Choroid plexus epithelial cell (primary cell): Measurements from ENCODE around the gene PTK6.

Experiments used
- DNase-seq: peaks from one replicate; pipeline ENCODE4 v3.0.0-alpha.2; 2010; ENCODE audit warnings: low read depth
- H3K4me3 ChIP-seq: 2 replicates; pipeline ENCODE4 v1.5.1; 2011; ENCODE audit warnings: low read depth, mild to moderate bottlenecking, control low read depth, low read length, moderate library complexity
- CTCF ChIP-seq: conservative IDR thresholded peaks from 2 replicates; pipeline ENCODE4 v1.5.1; 2011; ENCODE audit warnings: low read depth, mild to moderate bottlenecking, control low read depth, inconsistent platforms, low read length, moderate library complexity

Gene PTK6

GRCh38 chr20:63525185-63525584 lies 12.0 kb downstream of the PTK6 start:
- no peak overlapping the region for H3K4me3 ChIP-seq
- TF ChIP-seq CTCF: no peak
- no peak for DNase-seq

DNA sequence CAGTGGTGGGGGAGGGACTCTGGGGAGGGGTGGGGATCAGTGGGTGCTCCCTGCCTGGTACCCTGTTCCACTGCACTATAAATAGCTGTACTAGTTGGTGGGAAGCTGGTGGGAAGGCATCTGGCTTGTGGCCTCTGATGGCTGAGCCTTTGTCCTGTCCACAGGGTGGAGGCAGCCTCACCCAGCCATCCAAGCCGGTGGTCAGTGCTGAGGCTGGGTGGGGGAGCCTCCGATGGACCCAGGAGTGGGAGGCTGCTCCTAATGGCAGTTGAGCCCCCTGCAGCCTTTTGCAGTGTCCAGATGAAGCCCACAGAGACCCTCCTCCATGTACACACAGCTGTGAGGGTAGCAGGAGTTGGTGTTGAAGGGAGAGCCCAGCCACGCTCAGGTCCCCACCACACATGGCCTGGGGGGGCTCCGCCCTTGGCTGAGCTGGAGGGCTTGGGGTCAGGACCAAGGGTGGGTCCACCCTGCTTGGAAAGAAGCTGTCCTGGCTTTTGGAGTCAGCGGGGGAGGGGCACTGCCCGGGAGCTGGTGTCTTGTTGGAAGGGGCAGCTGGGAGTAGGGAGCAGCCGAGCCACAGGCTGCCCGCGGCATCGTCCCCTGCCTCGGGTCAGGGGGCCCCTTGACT lies 14.1 kb downstream of the PTK6 start:
- TF ChIP-seq CTCF: no peak
- no peak for DNase-seq
- H3K4me3 ChIP-seq: no peak overlapping the region

DNA sequence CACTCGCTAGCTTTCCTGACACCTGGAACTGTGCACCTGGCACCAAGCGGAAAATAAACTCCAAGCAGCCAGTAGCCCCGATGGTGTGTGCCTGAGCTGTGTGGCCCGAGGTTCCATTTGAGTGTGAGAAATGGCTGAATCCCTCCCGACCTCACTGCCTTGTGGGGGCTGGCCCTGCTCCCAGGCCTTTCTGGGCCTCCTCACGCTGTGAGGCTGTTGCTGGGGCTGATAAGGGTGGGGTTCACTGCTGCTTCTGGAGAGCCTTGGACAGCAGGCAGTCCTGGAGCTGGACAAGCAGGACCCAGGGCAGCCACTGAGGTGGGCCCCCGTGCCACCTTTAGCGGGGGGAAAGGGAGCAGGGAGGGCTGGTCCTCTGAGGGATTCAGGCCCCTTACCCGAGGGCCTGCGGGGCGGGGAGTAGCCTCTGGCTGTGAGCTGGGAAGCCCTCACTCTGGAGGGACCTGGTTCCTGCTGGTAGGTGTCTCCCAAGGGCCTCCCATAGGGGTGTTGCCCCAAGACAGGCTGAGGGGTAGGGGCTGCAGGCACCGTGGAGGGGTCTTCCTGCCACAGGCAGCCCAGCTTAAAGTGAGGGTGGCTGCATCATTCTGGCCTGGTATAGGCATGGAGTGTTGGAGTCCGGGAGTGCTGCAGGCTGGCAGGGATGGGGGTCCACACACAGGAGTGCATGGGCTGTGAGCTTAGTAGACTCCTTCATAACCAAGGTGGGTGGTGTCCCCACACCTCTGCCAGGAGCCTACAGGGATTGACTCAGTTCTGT lies 14.9 kb downstream of the PTK6 start:
- peak overlapping the region; percentile 25 for H3K4me3 ChIP-seq
- DNase-seq: no peak
- TF ChIP-seq CTCF: no peak

DNA sequence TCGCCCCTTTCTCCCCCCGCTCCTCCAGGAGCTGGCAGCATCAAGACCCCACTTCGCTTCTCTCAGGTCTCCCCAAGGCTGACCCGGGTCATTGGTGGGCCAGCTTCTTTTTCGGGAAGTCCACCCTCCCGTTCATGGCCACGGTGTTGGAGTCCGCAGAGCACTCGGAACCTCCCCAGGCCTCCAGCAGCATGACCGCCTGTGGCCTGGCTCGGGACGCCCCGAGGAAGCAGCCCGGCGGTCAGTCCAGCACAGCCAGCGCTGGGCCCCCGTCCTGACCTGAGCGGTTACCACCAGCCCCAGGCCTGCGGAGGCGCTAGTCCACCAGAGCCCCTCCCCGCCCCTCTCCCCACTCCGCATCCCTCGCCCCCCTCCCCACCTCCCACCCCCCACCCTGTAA lies 15.6 kb downstream of the PTK6 start:
- peak; percentile 27 for DNase-seq
- H3K4me3 ChIP-seq: peak overlapping the region; percentile 82
- no peak for TF ChIP-seq CTCF

DNA sequence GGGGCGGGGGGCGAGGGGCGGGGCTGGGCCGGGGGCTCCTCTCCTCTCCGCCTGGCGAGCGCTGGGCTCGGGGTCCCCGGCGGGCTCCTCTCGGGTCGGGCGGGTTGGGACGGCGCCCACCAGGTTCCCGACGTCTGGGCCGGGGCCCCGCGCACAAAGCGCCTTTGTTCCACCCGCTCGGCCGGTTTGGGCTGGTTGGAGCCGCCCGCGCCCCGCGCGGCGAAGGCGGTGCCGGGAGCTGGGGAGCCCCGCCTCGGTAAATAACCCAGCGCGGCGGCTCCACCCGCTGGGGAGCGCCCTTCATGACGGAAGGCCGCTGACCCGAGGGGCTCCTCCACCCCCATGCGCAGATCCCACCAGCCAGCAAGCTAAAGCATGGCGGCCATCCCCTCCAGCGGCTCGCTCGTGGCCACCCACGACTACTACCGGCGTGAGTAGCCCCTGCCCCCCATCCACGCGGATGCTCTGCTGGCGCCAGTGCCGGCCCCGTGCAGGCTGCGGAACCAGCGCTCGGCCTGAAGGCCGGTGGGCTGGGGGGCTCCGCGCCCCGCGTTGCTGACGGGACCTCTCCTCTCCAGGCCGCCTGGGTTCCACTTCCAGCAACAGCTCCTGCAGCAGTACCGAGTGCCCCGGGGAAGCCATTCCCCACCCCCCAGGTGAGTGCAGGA lies 16.1 kb downstream of the PTK6 start:
- TF ChIP-seq CTCF: no peak
- peak; percentile 69 for DNase-seq
- H3K4me3 ChIP-seq: peak overlapping the region; percentile 82

GRCh38 chr20:63520504-63520933 lies 16.7 kb downstream of the PTK6 start, which contains the start of gene PPDPF:
Gene PPDPF, plus strand, starts transcription at chr20:63520765. Its CDS starts 544 bp downstream, at chr20:63521309.
- no peak for TF ChIP-seq CTCF
- DNase-seq: peak; percentile 84
- H3K4me3 ChIP-seq: peak within 1 kb of the TSS; percentile 82
